ENCODE measurements around the gene CLEC20A.

DNA sequence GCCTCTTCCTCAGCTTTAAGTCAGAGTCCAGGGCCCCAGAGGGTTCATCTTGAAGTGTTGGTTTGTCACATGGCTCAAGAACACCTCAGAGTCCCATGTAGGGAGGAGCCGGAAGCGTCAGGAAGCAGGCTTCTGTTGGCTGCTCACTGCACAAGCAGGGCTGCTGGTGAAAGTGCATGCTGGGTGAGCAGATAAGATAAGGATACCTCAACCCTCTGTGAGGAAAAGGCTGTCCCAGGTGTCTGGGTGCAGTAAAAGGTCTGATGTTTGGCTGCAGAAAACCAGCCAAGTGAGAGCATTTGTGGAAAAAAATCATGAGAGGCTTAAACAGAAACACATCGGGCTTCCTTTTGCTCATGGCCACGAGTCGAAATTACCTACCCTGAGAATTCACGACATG lies 9.9 kb upstream of the CLEC20A start:
- TF ChIP-seq POLR2A (IDR thresholded peaks at IDR 0.05), result no peak
- TF ChIP-seq, protein P1, sequence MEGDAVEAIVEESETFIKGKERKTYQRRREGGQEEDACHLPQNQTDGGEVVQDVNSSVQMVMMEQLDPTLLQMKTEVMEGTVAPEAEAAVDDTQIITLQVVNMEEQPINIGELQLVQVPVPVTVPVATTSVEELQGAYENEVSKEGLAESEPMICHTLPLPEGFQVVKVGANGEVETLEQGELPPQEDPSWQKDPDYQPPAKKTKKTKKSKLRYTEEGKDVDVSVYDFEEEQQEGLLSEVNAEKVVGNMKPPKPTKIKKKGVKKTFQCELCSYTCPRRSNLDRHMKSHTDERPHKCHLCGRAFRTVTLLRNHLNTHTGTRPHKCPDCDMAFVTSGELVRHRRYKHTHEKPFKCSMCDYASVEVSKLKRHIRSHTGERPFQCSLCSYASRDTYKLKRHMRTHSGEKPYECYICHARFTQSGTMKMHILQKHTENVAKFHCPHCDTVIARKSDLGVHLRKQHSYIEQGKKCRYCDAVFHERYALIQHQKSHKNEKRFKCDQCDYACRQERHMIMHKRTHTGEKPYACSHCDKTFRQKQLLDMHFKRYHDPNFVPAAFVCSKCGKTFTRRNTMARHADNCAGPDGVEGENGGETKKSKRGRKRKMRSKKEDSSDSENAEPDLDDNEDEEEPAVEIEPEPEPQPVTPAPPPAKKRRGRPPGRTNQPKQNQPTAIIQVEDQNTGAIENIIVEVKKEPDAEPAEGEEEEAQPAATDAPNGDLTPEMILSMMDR (IDR thresholded peaks at IDR 0.05), result no peak
- no peak for TF ChIP-seq POLR2AphosphoS5 (IDR thresholded peaks at IDR 0.05)
